Loucy (cell line): ENCODE measurements around the gene BTD.

Experiments used
- CTCF ChIP-seq: fragments of 200-600 bp; sonication (generic); conservative IDR thresholded peaks from 2 replicates; pipeline ENCODE4 v1.5.1; 2014; ENCODE audit warnings: mild to moderate bottlenecking, antibody characterized with exemption, low read length
- EZH2phosphoT487 ChIP-seq: fragments of 200-600 bp; IDR thresholded peaks from 2 replicates; pipeline ENCODE4 v1.6.1; 2018; ENCODE audit warnings: antibody characterized with exemption, mild to moderate bottlenecking, moderate library complexity, borderline replicate concordance

GRCh38 chr3:15638891-15639262 lies 37.3 kb downstream of the BTD start:
- TF ChIP-seq CTCF (no peak), EZH2phosphoT487 (no peak)
